Dermis microvascular lymphatic vessel endothelial cell (primary cell): ENCODE results near the gene TSEN54. TPM values are rescaled to one million over a fixed set of nuclear protein-coding genes. Genes with fewer than 3 reads are reported as not detected.
"Not testable (repeated sequence)": the region's sequence is repeated elsewhere in the genome, so short reads cannot be mapped to it uniquely, and the experiment has no call there.

Experiments used
- DNase-seq, 2 donors: peaks; one replicate each; pipeline versions ENCODE4 v3.0.0 to v3.0.0-alpha.2; 2010; ENCODE audit warnings: low read depth in 2 of 2
- total RNA-seq: library from RNA; depleted of rRNA; stranded (reverse); fragments of >200 nt; gene quantifications from 2 replicates; pipeline ENCODE4 v1.2.1, GENCODE V29; 2014

Gene TSEN54
- total RNA-seq: 10.7 and 12.5 TPM in 2 replicates

DNA sequence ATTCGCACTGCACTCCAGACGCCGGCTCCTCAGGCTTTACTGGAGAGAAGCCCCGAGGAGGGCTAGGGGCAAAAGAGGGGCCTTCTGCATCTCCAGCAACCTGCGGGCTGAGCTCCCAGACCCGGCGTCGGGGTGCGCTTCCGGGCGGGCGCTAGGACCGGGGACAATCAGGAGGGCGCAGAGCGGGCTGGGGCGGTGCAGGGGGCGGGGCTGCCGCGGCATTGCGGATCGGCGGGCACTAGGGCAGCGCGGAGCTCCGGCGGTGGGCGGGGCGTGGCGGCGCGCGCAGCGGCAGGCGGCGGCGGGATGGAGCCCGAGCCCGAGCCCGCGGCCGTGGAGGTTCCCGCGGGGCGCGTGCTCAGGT is at the start of gene TSEN54:
Gene TSEN54, plus strand, starts transcription at position 274 of the 364 bp plus-strand sequence. Its CDS starts 33 bp downstream, at position 307.
- DNase-seq: peak; percentile 65 to 87

DNA sequence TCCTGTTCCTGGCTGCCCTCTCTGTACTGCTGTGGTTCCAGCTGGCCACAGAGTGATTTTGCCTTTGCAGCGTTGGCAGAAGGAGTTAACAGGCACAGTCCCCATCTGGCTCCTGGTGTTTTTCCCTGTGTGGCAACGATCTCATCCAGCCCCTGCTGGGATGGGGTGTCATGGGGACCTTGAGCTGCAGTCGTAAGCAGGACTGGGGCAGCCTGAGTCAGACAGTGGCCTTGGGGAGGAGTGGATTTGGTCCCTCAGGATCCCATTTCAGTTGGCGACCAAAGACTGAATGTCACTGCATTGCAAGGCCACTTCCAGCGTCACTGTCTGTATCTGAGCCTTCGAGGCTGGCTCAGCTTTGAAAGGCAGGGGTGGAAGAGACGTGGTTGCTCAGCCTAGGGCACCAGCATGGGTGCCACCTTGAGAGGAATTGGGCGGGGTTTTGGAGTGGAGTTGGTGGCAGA is 48.0 kb upstream of the TSEN54 start:
- no peak for DNase-seq

GRCh38 chr17:75468779-75469373 is 47.5 kb upstream of the TSEN54 start:
- DNase-seq: no peak

GRCh38 chr17:75471207-75471606 is 45.1 kb upstream of the TSEN54 start:
- DNase-seq: no peak

DNA sequence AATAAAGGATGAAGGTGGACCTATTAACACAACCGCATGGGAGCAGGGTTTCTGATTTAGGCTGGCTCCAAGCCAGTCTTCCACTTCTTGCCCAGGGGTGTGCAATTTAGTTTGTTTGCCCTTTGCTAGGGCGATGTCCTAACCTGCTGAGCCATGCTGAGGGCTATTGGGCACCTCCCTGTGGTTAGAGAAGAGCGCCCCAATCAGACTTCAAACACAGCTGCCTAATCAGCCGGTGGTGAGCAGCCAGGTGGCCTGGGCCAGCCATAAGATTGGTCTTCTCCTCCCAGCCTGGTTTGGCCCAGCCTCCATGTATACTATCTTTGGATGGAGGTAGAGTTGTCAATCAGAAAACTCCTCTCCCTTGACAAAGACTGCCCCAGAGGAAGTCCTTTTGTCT is 44.2 kb upstream of the TSEN54 start:
- DNase-seq: no peak

DNA sequence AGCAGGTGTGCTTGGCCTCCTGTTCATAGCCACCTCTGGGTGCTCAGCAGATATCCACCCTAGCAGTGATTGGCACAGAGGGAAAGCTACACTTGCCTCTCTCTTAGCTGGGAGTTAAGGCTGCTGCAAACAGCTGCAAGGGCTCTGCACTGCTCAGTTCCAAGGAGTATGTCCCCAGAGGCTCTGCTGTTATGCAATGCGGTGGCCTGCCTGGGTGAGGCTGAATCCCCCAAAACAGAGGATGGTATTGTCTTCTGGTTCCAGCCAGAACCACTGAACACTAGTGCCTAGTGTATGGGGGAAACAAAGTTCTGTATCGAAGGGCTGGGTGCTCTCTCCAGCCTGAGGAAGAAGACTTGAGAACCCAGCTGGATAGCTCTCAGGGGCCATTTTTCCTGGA is 43.1 kb upstream of the TSEN54 start:
- DNase-seq: no peak

GRCh38 chr17:75474736-75475135 is 41.6 kb upstream of the TSEN54 start:
- no peak for DNase-seq

DNA sequence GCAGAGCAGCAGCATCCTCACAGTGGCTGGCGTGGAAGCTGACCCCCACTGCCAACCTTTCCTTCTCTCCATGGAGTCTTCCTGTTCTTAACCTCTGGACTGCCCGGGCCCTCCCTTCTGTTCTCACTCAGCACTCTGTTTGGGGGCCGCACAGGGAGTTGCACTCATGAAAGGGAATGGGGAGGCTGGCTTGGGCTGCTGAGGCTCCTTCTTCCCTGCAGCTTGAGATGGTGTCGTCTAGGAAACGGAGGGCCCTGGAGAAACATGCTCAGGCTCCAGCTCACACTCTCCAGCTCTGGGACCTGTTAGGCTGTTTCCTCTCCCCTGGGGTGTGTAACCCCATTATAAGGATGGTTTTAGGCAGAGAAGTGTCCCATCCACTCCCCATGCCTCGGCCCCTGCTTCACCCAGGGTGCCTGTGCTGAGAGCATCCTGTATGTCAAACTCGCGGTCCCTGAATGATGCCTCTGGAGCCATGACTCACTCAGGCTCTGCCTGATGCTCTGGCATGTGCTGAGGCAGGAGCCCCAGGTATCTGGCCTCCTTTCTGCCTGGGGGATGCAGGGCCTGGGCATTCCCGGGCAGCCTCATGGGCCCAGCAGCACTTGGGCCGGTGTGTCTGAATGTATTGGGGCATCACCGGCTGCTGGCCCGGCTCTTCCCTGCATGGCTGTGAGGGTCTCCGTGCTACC is 41.0 kb upstream of the TSEN54 start:
- DNase-seq: peak in 1 of 2 donors; percentile 12

DNA sequence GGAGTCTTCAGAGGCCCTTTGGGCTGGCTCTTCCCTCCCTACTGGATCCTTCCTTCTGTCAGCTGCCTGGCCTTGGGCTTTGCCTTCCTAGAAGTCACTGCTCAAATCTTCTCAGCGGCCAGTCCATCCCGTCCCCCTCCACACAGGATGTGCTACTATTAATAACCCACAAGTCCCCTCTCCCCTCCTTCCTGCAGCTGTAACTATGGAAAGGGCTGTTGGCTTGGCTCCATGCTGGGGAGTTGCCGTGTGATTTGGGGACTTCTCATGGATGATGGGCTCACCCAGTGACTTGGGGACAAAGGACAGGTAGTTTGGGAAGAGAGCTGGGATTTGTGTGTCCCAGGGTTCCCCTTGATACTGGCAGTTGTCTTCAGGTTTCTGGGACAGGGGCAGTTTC is 40.5 kb upstream of the TSEN54 start:
- DNase-seq: peak in 1 of 2 donors; percentile 44

GRCh38 chr17:75476271-75476671 is 40.1 kb upstream of the TSEN54 start:
- no peak for DNase-seq

DNA sequence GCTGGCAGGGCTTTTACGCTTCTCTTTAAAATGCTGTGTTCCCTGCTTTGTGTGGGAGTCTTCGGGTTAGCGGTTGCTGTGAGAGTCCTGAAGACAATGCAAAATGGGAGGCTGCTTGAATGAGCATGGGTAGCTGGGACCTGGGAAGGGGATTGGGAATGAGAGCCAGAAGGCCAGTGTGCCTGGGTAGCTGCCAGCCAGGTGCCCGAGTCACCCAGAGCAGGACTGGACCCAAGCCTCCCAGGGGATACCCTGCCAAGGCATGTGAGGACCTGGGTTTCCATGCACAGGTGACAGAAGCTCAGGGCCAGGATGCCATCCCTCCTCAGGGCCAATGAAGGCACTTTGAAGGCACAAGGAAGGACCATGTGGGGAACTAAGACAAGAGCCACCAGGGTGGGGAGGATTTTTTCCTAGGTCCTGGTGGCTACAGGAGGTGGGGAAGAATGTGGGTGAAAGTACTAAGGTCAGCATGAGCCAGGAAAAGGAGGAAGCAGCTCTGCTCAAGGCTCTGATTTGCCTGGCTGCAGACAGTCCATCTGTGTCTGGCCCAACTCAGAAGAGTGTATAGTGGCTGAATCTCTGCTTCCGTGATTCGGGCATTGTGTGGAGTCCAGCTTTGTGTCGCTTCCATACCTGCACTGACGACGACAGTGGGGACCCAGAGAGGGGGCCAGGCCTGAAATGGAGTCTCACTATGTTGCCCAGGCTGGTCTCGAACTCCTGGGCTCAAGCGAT is 39.4 kb upstream of the TSEN54 start:
- no peak for DNase-seq

- DNase-seq: not testable (repeated sequence)
Measured at GRCh38 chr17:75477490-75477862, 38.9 kb upstream of the TSEN54 start.

DNA sequence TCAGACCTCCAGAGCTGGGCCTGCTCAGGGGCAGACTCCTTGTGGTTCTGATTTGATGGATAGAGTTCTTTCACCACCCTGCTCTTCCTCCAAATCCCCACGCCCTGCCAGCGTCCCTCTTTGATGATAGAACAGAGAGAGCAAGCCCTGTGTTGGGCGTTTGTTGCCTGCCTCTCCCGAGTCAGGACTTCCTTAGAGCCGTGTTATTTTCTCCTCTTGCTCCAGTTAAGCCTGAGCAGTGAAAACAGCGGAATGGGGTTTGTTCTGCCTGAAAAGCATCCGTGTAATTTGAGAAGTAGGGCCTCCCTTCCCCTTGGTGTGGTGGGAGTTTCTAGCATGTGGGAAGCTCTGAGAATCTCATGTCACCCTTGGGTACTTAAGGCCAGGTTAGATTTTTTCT is 37.8 kb upstream of the TSEN54 start:
- DNase-seq: no peak

DNA sequence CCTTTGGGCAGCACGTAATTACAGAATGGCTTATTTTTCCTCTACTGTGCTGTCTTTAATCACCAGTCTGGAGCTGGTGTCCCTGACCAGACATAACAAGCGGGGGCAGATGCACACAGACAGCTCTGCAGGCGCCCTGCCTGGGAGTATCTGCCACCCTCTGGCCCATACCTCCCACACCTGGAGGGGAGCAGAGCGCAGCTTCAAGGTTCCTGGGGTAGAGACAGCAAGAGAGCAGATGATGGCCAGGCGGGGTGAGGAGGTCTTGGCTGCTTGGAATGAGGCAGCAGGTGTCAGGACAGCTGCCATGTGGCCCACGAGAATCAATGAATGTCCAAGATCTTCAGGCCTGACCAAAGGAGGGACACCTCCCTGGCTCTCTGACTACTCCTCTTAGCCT is 36.0 kb upstream of the TSEN54 start:
- no peak for DNase-seq

- no peak for DNase-seq
Measured at GRCh38 chr17:75481194-75482068, 34.9 kb upstream of the TSEN54 start.

DNA sequence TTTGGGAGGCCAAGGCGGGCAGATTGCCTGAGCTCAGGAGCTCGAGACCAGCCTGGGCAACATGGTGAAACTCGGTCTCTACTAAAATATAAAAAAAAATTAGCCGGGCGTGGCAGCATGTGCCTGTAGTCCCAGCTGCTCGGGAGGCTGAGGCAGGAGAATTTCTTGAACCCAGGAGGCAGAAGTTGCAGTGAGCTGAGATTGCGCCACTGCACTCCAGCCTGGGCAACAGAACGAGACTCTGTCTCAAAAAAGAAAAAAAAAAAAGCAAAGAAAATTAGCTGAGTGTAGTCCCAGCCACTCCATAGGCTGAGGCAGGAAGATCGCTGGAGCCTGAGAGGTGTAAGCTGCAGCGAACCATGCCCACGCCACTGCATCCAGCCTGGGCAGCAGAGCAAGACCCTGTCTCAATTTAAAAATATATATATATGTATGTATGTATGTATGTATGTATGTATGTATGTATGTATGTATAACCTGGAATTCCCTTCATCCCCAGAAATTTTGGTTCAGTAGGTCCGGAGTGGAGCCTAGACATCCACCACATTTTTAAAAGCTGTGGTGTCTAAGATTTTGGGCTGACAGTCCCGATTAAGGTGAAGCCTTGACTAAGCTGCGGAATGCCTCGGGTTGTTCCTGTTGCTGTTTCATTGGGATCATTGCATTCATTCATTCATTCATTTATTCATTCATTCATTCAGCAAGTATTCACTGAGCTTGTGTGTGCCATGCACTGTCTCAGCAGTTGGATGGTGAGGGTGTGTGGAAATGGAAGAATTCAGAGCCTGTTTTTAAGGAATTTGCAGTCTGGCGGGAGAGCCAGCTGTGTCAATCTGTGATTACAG is 34.0 kb upstream of the TSEN54 start:
- DNase-seq: no peak

DNA sequence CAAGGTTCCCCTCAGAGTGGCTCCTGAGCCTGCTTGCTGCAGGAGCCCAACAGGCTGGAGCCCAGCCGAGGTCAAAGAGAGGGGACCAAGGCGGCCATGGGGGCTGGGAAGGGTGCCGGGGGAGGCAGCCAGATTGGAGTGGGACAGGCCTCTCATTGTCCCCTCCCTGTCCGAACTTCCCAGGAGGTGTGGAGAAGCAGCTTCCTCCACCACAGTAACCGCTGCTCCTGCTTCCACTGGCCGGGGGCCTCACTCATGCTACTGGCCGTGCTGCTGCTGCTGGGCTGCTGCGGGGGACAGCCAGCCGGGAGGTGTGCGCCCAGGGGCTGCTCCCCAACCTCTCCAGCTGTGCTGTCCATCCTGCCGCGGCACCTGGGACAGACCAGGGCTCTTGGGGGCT is 30.6 kb upstream of the TSEN54 start:
- DNase-seq: no peak

- no peak for DNase-seq
Measured at GRCh38 chr17:75486151-75486550, 30.2 kb upstream of the TSEN54 start.

GRCh38 chr17:75486951-75487350 is 29.4 kb upstream of the TSEN54 start:
- no peak for DNase-seq

- peak; percentile 61 to 62 for DNase-seq
Measured at GRCh38 chr17:75487351-75488070, 28.8 kb upstream of the TSEN54 start.
